ENCODE results near the gene NEK6. TPM values are rescaled to one million over a fixed set of nuclear protein-coding genes. Genes with fewer than 3 reads are reported as not detected.

Gene NEK6
- polyA plus RNA-seq = 76.2 TPM

DNA sequence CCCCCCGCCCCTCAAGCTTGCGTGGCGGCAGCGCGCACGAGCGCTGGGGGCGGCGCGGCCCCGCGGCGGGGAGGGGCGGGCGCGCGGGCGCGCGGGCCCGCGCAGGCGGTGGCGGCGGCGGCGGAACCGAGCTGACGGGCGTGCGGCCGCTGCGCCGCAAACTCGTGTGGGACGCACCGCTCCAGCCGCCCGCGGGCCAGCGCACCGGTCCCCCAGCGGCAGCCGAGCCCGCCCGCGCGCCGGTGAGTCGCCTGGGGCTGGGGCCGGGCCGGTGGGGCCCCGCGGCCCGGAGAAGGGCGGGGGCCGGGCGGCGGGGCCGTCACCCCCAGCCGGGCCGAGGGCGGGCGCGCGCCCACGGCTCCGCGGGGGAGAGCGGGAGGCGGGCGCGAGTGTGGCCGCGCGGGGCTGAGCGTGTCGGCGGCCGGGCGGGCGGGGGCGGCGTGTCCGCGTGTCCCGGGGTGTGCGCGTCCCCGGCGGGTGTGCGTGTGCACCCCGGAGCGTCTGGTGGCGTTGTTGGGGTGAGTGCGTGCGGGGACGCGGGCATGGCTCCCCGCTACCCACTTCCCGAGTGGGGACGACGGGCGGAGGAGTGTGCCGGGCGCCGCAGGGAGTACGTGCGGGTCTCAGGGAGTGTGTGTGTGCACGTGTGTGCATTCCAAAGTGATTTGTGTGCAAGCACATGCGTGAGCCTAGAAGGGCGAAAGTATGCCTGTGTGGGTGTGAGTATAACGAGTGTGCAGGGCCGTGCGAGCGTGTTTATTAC, at the start of gene NEK6:
Gene NEK6, plus strand, starts transcription at position 106 of the 763 bp plus-strand sequence. CDS start 44,016 bp downstream, outside the sequence.
- peak within 1 kb of the TSS; percentile 94 to 98 (median 97) for H3K4me3 Mint-ChIP-seq
- no peaks in the 10 kb centered on the region for H3K27me3 Mint-ChIP-seq
- peaks cover 0 to 1% (median 0%) of the 10 kb centered on the region in 3 donors for H3K9me3 Mint-ChIP-seq
- peaks cover 42 to 53% (median 49%) of the 10 kb centered on the region in 3 donors for H3K4me1 Mint-ChIP-seq
- H3K27ac Mint-ChIP-seq = peak within 1 kb of the TSS; percentile 88 to 98 (median 95)
- H3K36me3 Mint-ChIP-seq = peaks cover 2% of the 10 kb centered on the region

DNA sequence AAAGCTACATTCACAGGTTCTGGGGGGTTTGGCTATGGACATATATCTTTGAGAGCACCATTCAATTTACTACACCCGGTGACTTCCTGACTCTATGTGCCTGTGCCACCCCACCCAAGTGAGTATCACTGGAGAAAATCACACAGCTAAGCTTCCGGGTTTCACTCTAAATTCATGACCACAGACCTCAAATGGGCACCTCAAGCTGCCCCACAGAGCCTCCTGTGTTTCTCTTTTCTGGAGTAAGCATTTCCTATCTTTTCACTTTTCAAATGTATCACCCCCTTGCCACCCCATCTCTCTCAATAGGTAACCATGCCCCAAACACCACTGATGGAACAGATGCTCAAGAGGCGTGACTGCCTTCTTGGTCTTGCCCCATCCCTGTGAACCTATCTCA, 49.2 kb upstream of the NEK6 start:
- H3K4me3 Mint-ChIP-seq = peak overlapping the region; percentile 54 to 82 (median 68)
- no peaks in the 10 kb centered on the region for H3K27me3 Mint-ChIP-seq
- peaks cover 49 to 81% (median 71%) of the 10 kb centered on the region in 3 donors for H3K4me1 Mint-ChIP-seq
- H3K36me3 Mint-ChIP-seq = peaks cover 2% of the 10 kb centered on the region
- peak overlapping the region; percentile 48 to 90 (median 74) for H3K27ac Mint-ChIP-seq
- H3K9me3 Mint-ChIP-seq = no peaks in the 10 kb centered on the region

DNA sequence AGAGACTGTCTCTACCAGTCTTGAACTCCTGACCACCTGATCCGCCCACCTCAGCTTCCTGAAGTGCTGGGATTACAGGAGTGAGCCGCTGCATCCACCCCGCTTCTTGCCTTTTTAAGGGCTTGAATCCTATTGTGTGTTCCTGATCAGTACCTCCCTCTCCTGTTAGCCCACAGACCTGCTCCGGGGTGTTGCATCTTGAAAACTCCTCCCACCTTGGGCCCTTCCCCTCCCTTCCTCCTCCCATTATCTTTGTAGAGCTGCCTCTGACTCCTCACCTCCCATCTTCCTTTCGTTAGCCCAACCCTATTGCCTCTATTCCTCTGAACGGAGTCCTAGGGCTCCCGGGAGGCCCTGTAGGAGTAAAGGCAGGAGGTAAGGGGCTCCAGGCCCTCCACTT, 48.5 kb upstream of the NEK6 start:
- Mint-ChIP-seq H3K4me1 (peaks cover 46 to 82% (median 70%) of the 10 kb centered on the region in 3 donors), H3K36me3 (peaks cover 2% of the 10 kb centered on the region), H3K4me3 (peak overlapping the region; percentile 54 to 82 (median 68)), H3K27ac (peak overlapping the region; percentile 48 to 90 (median 74)), H3K9me3 (no peaks in the 10 kb centered on the region), H3K27me3 (no peaks in the 10 kb centered on the region)

DNA sequence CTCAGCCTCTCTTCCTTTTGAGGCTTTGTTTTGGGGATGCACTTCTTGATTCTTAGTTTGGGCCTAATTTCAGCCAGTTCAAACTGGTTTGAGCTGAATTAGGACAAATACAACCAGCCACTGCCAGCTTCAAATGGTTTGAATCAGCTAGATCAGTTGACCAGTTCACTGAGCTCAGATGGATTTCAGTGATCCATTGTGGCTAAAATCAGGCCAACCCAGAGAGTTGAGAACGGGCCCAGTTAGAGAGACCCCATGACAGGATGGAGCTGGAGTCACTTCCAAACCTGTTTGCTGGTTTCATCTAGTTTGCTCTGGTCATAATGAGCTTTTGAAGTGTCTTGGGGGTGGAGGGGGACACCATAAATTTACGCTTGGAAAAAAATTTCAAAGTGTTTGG, 48.0 kb upstream of the NEK6 start:
- Mint-ChIP-seq H3K4me1 (peaks cover 47 to 83% (median 74%) of the 10 kb centered on the region in 3 donors), H3K36me3 (peaks cover 2% of the 10 kb centered on the region), H3K27ac (peak overlapping the region; percentile 48 to 87 (median 74)), H3K27me3 (no peaks in the 10 kb centered on the region), H3K9me3 (no peaks in the 10 kb centered on the region), H3K4me3 (peak overlapping the region in 2 of 4 donors; percentile 65 to 82)

DNA sequence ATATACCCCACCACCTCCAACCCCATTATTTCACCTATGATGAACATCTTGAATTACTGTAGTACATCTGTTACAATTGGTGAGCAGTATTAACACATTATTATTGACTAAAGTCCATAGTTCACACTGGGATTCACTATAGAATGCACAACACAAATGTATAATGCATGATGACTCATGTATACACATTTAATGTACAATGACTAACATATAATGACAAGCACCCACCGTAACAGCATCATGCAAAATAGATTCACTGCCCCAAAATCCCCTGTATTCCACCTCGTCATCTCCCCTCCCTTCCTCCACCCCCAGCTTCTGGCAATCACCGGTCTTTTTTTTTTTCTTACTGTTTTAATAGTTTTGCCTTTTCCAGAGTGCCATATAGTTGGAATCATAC, 47.1 kb upstream of the NEK6 start:
- Mint-ChIP-seq H3K4me1 (peaks cover 47 to 83% (median 77%) of the 10 kb centered on the region in 3 donors), H3K9me3 (no peaks in the 10 kb centered on the region), H3K27me3 (no peaks in the 10 kb centered on the region), H3K36me3 (peaks cover 2% of the 10 kb centered on the region), H3K27ac (peak overlapping the region; percentile 89 to 94 (median 89)), H3K4me3 (peak overlapping the region in 3 of 4 donors; percentile 53 to 83 (median 56))

DNA sequence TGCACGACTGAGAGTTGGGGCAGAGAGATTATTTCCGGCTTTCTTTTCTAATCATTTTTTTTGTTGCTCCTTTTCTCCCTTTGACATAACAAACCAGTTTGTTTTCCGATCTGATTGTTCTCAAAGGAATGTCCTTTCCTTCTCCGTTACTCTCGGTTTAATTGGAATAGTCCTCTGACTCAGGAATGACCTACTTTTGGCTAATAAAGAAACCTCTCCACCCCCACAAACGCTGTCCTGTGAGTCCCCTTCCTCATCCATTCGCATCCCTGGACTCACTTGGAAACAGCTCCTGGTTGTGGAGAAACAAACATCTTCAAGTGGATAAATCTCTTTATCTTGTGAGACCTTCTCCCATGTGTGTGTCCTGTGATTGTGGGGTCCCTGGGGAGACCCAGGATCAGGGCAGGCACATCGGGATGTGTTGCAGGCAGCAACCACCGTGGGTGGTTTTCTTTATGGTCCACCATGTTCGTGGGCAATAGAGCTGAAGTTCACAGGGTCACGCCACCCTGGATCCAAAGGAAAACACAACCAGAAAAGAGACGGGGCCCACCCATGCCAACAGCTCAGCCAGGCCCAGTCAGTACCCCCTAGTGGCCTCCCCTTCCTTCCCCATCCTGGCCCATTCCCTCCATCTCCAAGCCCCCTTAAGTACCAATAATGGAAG, 45.2 kb upstream of the NEK6 start:
- no peaks in the 10 kb centered on the region for H3K9me3 Mint-ChIP-seq
- peaks cover 46 to 84% (median 74%) of the 10 kb centered on the region in 3 donors for H3K4me1 Mint-ChIP-seq
- H3K4me3 Mint-ChIP-seq = peak overlapping the region in 3 of 4 donors; percentile 15 to 81 (median 71)
- H3K36me3 Mint-ChIP-seq = peaks cover 2% of the 10 kb centered on the region
- H3K27ac Mint-ChIP-seq = peak overlapping the region; percentile 89 to 90 (median 89)
- no peaks in the 10 kb centered on the region for H3K27me3 Mint-ChIP-seq

DNA sequence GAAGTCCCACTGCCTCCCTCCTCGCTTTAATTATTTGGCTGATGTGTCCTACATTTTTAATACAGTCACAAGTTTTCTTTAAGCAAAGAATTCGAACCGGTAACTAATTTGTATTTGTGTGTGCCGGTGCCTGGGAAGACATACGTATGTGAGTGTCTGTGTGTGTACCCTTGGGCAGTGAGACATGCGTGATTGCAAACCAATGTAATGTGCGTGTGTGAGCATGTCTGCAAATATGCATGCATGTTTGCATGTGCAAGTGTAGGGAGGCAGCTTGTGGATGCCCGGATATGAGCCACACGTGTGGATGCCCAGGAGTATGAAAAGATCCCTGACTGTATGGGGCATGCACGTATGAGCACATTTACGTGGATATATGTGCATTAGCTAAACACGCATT, 44.4 kb upstream of the NEK6 start:
- Mint-ChIP-seq H3K4me3 (peak overlapping the region in 1 of 4 donors; percentile 71), H3K27me3 (no peaks in the 10 kb centered on the region), H3K4me1 (peaks cover 50 to 89% (median 75%) of the 10 kb centered on the region in 3 donors), H3K27ac (peak overlapping the region; percentile 14 to 90 (median 89)), H3K36me3 (peaks cover 2% of the 10 kb centered on the region), H3K9me3 (no peaks in the 10 kb centered on the region)

DNA sequence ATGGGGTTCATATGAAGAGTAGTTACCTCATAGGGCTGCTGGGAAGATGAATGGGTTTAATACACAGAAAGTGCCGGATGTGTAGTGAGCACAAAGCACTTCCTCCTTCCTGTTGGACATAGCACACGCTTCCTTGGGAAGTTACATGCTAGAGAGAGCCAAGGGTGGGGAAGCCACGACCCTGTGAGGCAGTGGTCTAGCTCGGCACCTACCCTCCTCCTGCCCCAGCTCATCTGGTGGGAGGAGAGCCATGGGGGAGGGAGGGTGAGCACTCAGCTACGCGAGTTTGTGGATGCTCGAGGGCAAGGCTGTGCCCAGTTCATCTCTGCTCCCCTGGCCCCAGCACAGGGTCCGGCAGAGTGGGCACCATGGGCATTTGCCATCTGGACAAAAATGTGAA, 43.6 kb upstream of the NEK6 start:
- peaks cover 51 to 89% (median 75%) of the 10 kb centered on the region in 3 donors for H3K4me1 Mint-ChIP-seq
- no peaks in the 10 kb centered on the region for H3K9me3 Mint-ChIP-seq
- peak overlapping the region; percentile 46 to 91 (median 89) for H3K27ac Mint-ChIP-seq
- H3K36me3 Mint-ChIP-seq = peaks cover 2% of the 10 kb centered on the region
- H3K4me3 Mint-ChIP-seq = peak overlapping the region; percentile 4 to 81 (median 46)
- H3K27me3 Mint-ChIP-seq = no peaks in the 10 kb centered on the region

DNA sequence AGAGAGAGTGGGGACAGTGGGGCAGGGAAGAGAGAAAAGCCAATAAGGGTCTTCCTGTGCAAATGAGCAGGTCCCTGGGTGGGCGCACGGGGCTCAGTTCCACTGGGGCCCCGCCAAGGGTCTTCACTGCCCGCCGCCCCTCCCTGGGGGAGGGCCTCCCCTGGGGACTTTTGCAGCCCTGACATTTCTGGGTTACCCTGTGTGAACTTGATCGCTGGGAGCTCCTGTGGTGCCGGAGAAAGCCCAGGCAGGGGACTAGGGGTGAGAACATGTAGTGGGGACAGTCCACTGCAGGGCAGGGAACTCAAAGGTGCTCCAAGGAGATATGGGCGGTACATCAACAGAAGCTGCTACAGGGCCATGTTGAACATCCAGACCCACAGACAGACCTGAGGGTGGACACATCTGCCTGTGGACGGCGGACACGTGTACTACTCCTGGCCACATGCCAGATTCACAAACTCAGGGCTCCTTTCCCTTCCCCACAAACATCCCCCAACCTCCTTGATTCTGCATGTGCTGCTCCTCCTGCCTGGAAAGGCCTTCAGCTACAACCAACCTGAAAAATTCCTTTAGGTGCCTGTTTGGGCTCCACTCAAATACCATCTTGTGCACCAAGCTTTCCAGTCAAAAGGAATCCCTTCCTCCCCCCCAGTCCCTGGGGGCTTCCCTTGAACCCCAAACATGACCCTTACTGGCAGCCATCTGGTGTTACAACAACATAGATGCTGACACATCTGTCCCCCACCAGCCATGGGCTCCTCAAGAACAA, 43.0 kb upstream of the NEK6 start:
- Mint-ChIP-seq H3K4me3 (peak overlapping the region in 3 of 4 donors; percentile 21 to 78 (median 50)), H3K27ac (peak overlapping the region; percentile 89 to 99 (median 98)), H3K36me3 (no peaks in the 10 kb centered on the region), H3K27me3 (no peaks in the 10 kb centered on the region), H3K4me1 (peaks cover 54 to 86% (median 70%) of the 10 kb centered on the region in 3 donors), H3K9me3 (no peaks in the 10 kb centered on the region)

DNA sequence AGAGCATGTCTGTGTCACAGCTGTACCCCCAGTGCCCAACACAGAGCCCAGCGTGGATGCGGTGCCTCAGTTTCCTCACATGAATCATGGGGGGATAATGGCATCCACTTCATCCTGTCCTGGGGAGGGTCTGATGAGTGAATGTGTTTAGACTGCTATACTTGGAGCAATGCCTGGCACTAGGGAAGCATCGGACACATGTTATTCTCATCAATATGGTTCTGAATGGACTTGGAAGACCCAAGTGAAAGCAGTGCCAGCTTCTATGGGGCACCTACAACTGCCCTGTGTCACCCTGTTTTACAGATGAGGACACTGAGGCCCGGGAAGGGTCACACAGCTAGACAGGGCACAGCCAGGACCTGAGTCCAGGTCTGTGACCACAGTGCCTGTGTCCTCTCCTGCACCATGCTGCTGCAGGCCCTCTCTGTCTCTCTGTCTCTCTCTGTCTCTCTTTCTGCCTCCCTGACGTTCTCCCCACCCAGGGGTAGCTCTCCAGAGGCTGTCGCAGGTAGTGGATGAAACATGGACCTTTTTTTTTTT, 42.3 kb upstream of the NEK6 start:
- Mint-ChIP-seq H3K4me3 (peak overlapping the region in 3 of 4 donors; percentile 21 to 67 (median 50)), H3K4me1 (peaks cover 56 to 84% (median 72%) of the 10 kb centered on the region in 3 donors), H3K9me3 (no peaks in the 10 kb centered on the region), H3K27ac (peak overlapping the region; percentile 89 to 99 (median 98)), H3K27me3 (no peaks in the 10 kb centered on the region), H3K36me3 (no peaks in the 10 kb centered on the region)

DNA sequence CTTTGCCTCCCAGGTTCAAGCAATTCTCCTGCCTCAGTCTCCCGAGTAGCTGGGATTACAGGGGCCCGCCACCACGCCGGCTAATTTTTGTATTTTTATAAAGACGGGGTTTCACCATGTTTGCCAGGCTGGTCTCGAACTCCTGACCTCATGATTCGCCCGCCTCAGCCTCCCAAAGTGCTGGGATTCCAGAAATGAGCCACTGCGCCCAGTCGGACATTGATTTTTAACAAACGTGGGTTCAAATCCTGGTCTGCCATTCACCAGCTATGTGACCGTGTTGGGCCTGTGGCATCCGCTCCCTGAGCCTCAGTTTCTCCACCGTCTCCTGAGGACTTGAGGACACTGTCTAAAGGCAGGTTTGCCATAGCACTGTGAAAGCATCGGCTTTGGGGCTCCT, 41.8 kb upstream of the NEK6 start:
- Mint-ChIP-seq H3K27me3 (no peaks in the 10 kb centered on the region), H3K27ac (peak overlapping the region; percentile 89 to 99 (median 98)), H3K4me3 (peak overlapping the region; percentile 30 to 90 (median 72)), H3K9me3 (no peaks in the 10 kb centered on the region), H3K4me1 (peaks cover 54 to 84% (median 72%) of the 10 kb centered on the region in 3 donors), H3K36me3 (no peaks in the 10 kb centered on the region)

DNA sequence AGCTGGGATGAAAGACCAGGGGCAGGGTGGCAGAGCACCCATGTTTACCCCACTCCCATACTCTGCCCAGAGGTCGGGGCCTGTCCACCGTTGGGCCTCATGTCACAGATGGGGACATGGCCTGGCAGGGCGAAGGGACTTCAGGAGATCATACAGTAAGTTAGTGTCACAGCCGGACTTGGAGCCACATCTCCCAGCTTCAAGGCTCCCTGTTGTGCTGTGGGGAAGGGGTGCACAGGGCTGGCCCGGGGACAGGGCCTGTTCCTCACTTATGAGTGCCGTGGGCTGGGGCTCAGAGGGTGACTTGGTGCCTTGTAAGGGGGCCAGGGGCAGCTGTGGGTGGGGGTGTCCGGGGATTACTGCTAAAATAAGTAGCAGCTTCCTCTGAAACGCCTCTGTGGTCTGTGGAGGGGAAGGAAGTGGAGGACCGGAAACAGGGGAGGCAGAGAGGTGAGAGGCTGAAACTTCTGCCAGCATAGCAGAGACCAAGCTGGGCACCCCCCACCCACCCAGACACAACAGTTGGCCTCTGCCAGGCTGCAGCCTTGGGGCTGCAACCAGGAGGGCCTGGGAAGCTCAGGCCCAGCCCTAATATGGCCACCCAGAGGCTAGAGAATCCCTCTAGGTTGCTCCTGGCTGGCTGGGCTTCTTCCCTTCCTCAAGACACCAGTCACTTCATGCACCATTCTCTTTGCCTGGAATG, 41.1 kb upstream of the NEK6 start:
- H3K27ac Mint-ChIP-seq = peak overlapping the region; percentile 89 to 99 (median 98)
- H3K36me3 Mint-ChIP-seq = no peaks in the 10 kb centered on the region
- peaks cover 52 to 82% (median 71%) of the 10 kb centered on the region in 3 donors for H3K4me1 Mint-ChIP-seq
- H3K4me3 Mint-ChIP-seq = peak overlapping the region; percentile 61 to 90 (median 77)
- peaks cover 0 to 4% (median 0%) of the 10 kb centered on the region in 3 donors for H3K9me3 Mint-ChIP-seq
- no peaks in the 10 kb centered on the region for H3K27me3 Mint-ChIP-seq

DNA sequence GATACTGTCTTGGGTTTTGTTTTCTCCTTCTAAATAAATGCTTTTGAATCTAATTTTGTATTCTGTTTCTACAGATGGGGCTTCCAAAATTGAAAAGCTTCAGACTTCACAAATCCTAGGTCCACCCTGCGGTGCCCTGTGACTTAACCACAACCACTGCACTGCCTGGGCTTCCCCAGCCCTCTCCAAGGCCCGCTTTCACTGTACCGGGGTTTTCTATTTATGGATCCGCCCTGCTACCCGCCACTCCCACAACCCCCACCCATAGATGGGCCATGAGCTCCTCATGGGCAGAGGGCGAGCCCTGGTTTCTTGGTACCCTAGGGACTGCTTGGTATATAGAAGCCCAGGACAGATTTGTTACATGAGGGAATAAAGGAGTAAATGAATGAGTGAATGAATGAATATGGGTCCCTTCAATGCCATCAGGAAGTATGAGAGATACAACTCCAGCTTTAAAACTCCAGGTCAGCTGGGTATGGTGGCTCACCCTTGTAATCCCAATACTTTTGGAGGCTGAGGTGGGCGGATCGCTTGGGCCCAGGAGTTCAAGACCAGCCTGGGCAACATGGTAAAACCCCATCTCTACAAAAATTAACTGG, 39.8 kb upstream of the NEK6 start:
- peak overlapping the region; percentile 61 to 90 (median 77) for H3K4me3 Mint-ChIP-seq
- no peaks in the 10 kb centered on the region for H3K36me3 Mint-ChIP-seq
- H3K9me3 Mint-ChIP-seq = peaks cover 0 to 4% (median 0%) of the 10 kb centered on the region in 3 donors
- peaks cover 52 to 79% (median 65%) of the 10 kb centered on the region in 3 donors for H3K4me1 Mint-ChIP-seq
- peak overlapping the region; percentile 89 to 99 (median 98) for H3K27ac Mint-ChIP-seq
- H3K27me3 Mint-ChIP-seq = no peaks in the 10 kb centered on the region
